Loucy (cell line): ENCODE results near the gene CCDC63.

Source experiments
- EZH2phosphoT487 ChIP-seq: fragments of 200-600 bp; IDR thresholded peaks from 2 replicates; pipeline ENCODE4 v1.6.1; 2018; ENCODE audit warnings: antibody characterized with exemption, mild to moderate bottlenecking, moderate library complexity, borderline replicate concordance
- TF ChIP-seq, protein P1 (sequence below): fragments of 200-600 bp; sonication (generic); conservative IDR thresholded peaks from 2 replicates; pipeline ENCODE4 v1.5.1; 2014; ENCODE audit warnings: mild to moderate bottlenecking, antibody characterized with exemption, low read length

DNA sequence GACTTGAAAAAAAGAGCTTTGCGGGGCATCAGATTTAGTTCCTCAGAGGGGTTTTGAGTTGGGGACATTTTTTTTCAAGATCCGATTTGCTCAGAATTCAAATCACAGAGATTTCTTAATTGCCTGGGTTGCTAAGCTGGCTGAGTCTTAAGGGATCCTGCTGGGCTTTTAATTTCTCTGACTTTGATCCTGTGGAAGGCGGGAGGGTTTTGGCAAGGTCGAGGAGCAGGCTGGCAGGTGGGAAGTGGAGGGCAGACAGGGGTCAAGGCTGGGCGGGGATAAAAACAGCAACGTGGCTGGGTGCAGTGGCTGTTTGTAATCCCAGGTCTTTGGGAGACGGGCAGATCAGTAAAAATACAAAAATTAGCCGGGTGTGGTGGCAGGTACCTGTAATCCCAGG, 33.5 kb upstream of the CCDC63 start:
- TF ChIP-seq, protein P1, sequence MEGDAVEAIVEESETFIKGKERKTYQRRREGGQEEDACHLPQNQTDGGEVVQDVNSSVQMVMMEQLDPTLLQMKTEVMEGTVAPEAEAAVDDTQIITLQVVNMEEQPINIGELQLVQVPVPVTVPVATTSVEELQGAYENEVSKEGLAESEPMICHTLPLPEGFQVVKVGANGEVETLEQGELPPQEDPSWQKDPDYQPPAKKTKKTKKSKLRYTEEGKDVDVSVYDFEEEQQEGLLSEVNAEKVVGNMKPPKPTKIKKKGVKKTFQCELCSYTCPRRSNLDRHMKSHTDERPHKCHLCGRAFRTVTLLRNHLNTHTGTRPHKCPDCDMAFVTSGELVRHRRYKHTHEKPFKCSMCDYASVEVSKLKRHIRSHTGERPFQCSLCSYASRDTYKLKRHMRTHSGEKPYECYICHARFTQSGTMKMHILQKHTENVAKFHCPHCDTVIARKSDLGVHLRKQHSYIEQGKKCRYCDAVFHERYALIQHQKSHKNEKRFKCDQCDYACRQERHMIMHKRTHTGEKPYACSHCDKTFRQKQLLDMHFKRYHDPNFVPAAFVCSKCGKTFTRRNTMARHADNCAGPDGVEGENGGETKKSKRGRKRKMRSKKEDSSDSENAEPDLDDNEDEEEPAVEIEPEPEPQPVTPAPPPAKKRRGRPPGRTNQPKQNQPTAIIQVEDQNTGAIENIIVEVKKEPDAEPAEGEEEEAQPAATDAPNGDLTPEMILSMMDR = no peak
- TF ChIP-seq EZH2phosphoT487 = no peak
